Neutrophil (primary cell): ENCODE data around the gene IPPK.

ENCODE experiments used
- H3K27ac ChIP-seq: fragments of 200-600 bp; sonication (generic); 2 replicates; pipeline ENCODE4 v1.5.1; 2016; ENCODE audit warnings: mild to moderate bottlenecking, moderate library complexity
- H3K27me3 ChIP-seq: fragments of 200-600 bp; sonication (generic); 2 replicates; pipeline ENCODE4 v1.6.0; 2016; ENCODE audit warnings: mild to moderate bottlenecking
- H3K36me3 ChIP-seq: fragments of 200-600 bp; sonication (generic); 2 replicates; pipeline ENCODE4 v1.5.1; 2017
- H3K4me1 ChIP-seq, 2 experiments: fragments of 200-600 bp in 1 of 2; sonication (generic) in 1 of 2; 1 replicate in 1 of 2; 2 replicates in 1 of 2; pipeline versions ENCODE4 v1.5.1 to v1.6.1; 2013 to 2016; ENCODE audit warnings: low read depth in 1 of 2, low read length in 1 of 2, mild to moderate bottlenecking in 1 of 2, moderate library complexity in 1 of 2; ENCODE audit not compliant: control insufficient read depth in 1 of 2, insufficient read depth in 1 of 2
- H3K4me3 ChIP-seq, 2 experiments: fragments of 200-600 bp in 1 of 2; sonication (generic) in 1 of 2; 1 replicate in 1 of 2; 2 replicates in 1 of 2; pipeline ENCODE4 v1.5.1; 2013 to 2016; ENCODE audit warnings: low read depth in 1 of 2, low read length in 1 of 2, mild to moderate bottlenecking in 1 of 2, moderate library complexity in 1 of 2
- H3K9me3 ChIP-seq: fragments of 200-600 bp; sonication (generic); 2 replicates; pipeline ENCODE4 v1.5.1; 2016
- CTCF ChIP-seq: fragments of 200-600 bp; sonication (generic); IDR thresholded peaks from 2 replicates; pipeline ENCODE4 v1.5.1; 2016; ENCODE audit warnings: antibody characterized with exemption

IPPK gene

DNA sequence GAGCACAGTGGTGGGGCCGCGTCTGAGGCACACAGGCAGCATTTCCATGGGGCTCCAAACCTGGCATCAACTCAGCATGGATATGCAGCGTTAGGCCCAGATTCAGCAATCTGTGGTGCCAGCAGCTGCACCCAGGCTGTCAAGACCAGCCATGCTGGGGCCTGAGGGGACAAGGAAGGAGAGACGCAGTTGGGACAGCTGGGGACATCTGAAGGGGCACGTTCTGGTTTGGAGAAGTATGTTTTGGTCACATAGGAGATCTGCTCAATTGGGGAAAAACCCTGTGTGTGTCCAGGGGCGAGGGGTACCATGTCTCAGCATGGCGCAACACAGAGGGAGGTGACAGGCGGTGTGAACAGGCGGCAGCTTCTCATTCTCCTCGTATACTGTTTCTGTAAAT, 67.5 kb downstream of the IPPK start:
- H3K27ac ChIP-seq: no peak overlapping the region
- H3K9me3 ChIP-seq: no peaks in the 10 kb centered on the region
- H3K4me3 ChIP-seq: no peak overlapping the region
- peaks cover 17% of the 10 kb centered on the region in 2 experiments for H3K4me1 ChIP-seq
- no peak for TF ChIP-seq CTCF
- H3K36me3 ChIP-seq: no peaks in the 10 kb centered on the region
- H3K27me3 ChIP-seq: no peaks in the 10 kb centered on the region

- Histone ChIP-seq H3K36me3 (no peaks in the 10 kb centered on the region), H3K9me3 (no peaks in the 10 kb centered on the region), H3K4me1 (peaks cover 17% of the 10 kb centered on the region in 2 experiments), H3K4me3 (no peak overlapping the region), H3K27me3 (no peaks in the 10 kb centered on the region), H3K27ac (no peak overlapping the region)
- TF ChIP-seq CTCF: no peak
Measured at GRCh38 chr9:92601451-92601850, 68.5 kb downstream of the IPPK start.

DNA sequence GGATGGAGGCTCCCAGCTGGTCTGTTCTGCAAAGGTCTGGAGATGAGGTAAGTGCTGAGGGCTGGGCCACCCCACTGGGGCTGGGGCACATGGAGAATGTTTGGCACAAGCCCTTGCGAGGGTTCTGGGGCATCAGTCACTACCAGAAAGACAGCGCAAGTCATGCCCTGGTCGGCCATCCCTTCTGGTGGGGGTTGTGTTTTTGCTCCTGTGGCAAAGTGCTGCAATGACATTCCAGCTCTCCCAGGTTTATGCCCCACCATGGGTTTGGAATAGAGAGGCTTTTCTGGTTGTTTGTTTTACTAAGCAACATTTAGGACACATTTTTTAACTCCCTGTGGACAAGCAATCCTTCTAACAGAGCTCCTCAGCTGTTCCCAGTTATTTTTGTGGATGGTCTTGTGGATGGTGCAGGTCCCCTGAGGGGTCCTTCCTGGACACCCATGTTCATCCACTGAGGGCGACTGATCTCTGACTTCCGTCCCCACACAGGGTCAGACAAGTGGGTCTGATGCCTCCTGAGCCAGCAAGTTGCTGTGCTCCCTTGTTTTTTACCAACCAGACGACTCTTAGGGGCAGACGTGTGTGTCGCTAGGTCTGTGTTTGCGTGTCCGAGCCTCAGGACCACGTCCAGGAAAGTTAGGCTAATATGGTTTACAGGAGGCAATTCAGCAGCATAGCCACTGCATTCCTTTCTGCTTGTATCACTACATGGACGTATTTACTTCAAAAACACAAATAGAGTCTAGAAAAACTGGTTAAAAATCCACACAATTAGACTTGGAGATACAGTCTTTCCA, 69.3 kb downstream of the IPPK start:
- no peak for TF ChIP-seq CTCF
- H3K4me1 ChIP-seq: peaks cover 17% of the 10 kb centered on the region in 2 experiments
- H3K9me3 ChIP-seq: no peaks in the 10 kb centered on the region
- no peaks in the 10 kb centered on the region for H3K36me3 ChIP-seq
- H3K4me3 ChIP-seq: no peak overlapping the region
- H3K27ac ChIP-seq: no peak overlapping the region
- H3K27me3 ChIP-seq: no peaks in the 10 kb centered on the region

GRCh38 chr9:92599938-92600461, 69.9 kb downstream of the IPPK start:
- peaks cover 17% of the 10 kb centered on the region in 2 experiments for H3K4me1 ChIP-seq
- no peak overlapping the region for H3K27ac ChIP-seq
- H3K4me3 ChIP-seq: no peak overlapping the region
- no peaks in the 10 kb centered on the region for H3K9me3 ChIP-seq
- H3K36me3 ChIP-seq: no peaks in the 10 kb centered on the region
- no peak for TF ChIP-seq CTCF
- no peaks in the 10 kb centered on the region for H3K27me3 ChIP-seq

- Histone ChIP-seq H3K9me3 (no peaks in the 10 kb centered on the region), H3K27me3 (no peaks in the 10 kb centered on the region), H3K36me3 (no peaks in the 10 kb centered on the region), H3K27ac (no peak overlapping the region), H3K4me1 (peaks cover 17% of the 10 kb centered on the region in 2 experiments), H3K4me3 (no peak overlapping the region)
- TF ChIP-seq CTCF: no peak
Measured at GRCh38 chr9:92598382-92598781, 71.5 kb downstream of the IPPK start.
